Measurements from ENCODE around the gene ASPRV1. TPM values are rescaled to one million over a fixed set of nuclear protein-coding genes. Genes with fewer than 3 reads are reported as not detected.

The ASPRV1 gene
- total and polyA plus RNA-seq, 2 donors from 2014 or later, result 1.6 to 2.1 TPM

GRCh38 chr2:69956475-69956979 lies 4.9 kb downstream of the ASPRV1 start:
- Histone ChIP-seq H3K9me3 (ENCODE audit: control insufficient read depth in 2 of 3, insufficient read depth in 1 of 3, low read length in 3 of 3) (no peaks in the 10 kb centered on the region), H3K9ac (ENCODE audit: low read length in 3 of 3) (no peak overlapping the region), H3K36me3 (ENCODE audit: control insufficient read depth in 2 of 3, insufficient read depth in 3 of 3, low read length in 3 of 3) (no peaks in the 10 kb centered on the region), H3K27ac (ENCODE audit: low read depth in 2 of 2, low read length in 2 of 2) (no peak overlapping the region), H3K4me1 (ENCODE audit: control insufficient read depth in 2 of 3, insufficient read depth in 2 of 3, low read depth in 1 of 3, low read length in 3 of 3) (no peaks in the 10 kb centered on the region), H3K4me3 (ENCODE audit: low read length in 3 of 3) (no peak overlapping the region), H3K27me3 (ENCODE audit: control insufficient read depth, insufficient read depth, low read length) (no peaks in the 10 kb centered on the region)
- intact Hi-C loops (cut with DNase I), result no loop called here
- TF ChIP-seq CTCF (IDR thresholded peaks at IDR 0.05; ENCODE audit: borderline replicate concordance, extremely low read depth, insufficient read depth), result no peak
- no peak for DNase-seq
- no peak for FAIRE-seq

DNA sequence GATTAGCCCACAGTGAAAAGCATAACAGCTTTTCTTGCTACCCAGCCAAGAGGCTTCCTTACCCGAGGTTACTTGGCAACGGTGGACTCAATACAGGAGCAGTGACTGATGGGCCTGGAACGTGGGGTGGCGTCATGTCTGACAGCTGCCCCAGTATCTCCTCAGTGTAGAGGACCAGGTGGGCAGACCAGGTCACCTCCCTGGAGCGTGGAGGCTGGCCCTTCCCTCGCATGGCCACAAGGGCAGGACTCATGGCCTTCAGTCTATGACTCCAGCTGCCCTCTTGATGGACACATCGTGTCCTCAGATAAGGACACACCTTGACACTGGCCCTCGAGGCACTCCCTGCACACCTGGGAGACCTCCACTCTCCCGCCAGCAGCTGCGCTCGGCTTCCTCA lies 6.4 kb downstream of the ASPRV1 start:
- Histone ChIP-seq H3K27me3 (ENCODE audit: control insufficient read depth, insufficient read depth, low read length) (no peaks in the 10 kb centered on the region), H3K9me3 (ENCODE audit: control insufficient read depth in 2 of 3, insufficient read depth in 1 of 3, low read length in 3 of 3) (no peaks in the 10 kb centered on the region), H3K4me1 (ENCODE audit: control insufficient read depth in 2 of 3, insufficient read depth in 2 of 3, low read depth in 1 of 3, low read length in 3 of 3) (no peaks in the 10 kb centered on the region), H3K9ac (ENCODE audit: low read length in 3 of 3) (no peak overlapping the region), H3K27ac (ENCODE audit: low read depth in 2 of 2, low read length in 2 of 2) (no peak overlapping the region), H3K4me3 (ENCODE audit: low read length in 3 of 3) (no peak overlapping the region), H3K36me3 (ENCODE audit: control insufficient read depth in 2 of 3, insufficient read depth in 3 of 3, low read length in 3 of 3) (no peaks in the 10 kb centered on the region)
- FAIRE-seq (no peak), DNase-seq (peak in 1 of 5 donors; percentile 52)
- intact Hi-C loops (cut with DNase I), result no loop called here
- no peak for TF ChIP-seq CTCF (IDR thresholded peaks at IDR 0.05; ENCODE audit: borderline replicate concordance, extremely low read depth, insufficient read depth)

GRCh38 chr2:69954084-69954483 lies 7.3 kb downstream of the ASPRV1 start:
- Histone ChIP-seq H3K27ac (ENCODE audit: low read depth in 2 of 2, low read length in 2 of 2) (no peak overlapping the region), H3K4me3 (ENCODE audit: low read length in 3 of 3) (no peak overlapping the region), H3K4me1 (ENCODE audit: control insufficient read depth in 2 of 3, insufficient read depth in 2 of 3, low read depth in 1 of 3, low read length in 3 of 3) (no peaks in the 10 kb centered on the region), H3K27me3 (ENCODE audit: control insufficient read depth, insufficient read depth, low read length) (no peaks in the 10 kb centered on the region), H3K9me3 (ENCODE audit: control insufficient read depth in 2 of 3, insufficient read depth in 1 of 3, low read length in 3 of 3) (no peaks in the 10 kb centered on the region), H3K9ac (ENCODE audit: low read length in 3 of 3) (no peak overlapping the region), H3K36me3 (ENCODE audit: control insufficient read depth in 2 of 3, insufficient read depth in 3 of 3, low read length in 3 of 3) (no peaks in the 10 kb centered on the region)
- DNase-seq (no peak), FAIRE-seq (no peak)
- TF ChIP-seq CTCF (IDR thresholded peaks at IDR 0.05; ENCODE audit: borderline replicate concordance, extremely low read depth, insufficient read depth), result no peak
- intact Hi-C loops (cut with DNase I), result no loop called here
